GM12878 (cell line): ENCODE measurements around the gene C2CD5. TPM values are rescaled to one million over a fixed set of nuclear protein-coding genes. Genes with fewer than 3 reads are reported as not detected.

Experiments
- CEBPB ChIP-seq, 2 experiments: fragments of 150-350 bp in 1 of 2; IDR thresholded peaks; 2 replicates each; pipeline ENCODE4 v1.6.1; 2012 to 2014; ENCODE audit warnings: low read depth in 2 of 2, low read length in 2 of 2, borderline replicate concordance in 1 of 2, inconsistent platforms in 1 of 2
- CREM ChIP-seq: IDR thresholded peaks from 2 replicates; pipeline ENCODE4 v1.6.1; 2014; ENCODE audit warnings: antibody characterized with exemption, low read depth
- DPF2 ChIP-seq: fragments of 450-650 bp; IDR thresholded peaks from 2 replicates; pipeline ENCODE4 v1.6.1; 2017; ENCODE audit warnings: mild to moderate bottlenecking
- EGR1 ChIP-seq, 2 experiments: IDR thresholded peaks; 1 replicate in 1 of 2; 2 replicates in 1 of 2; pipeline ENCODE4 v1.6.1; 2011 to 2012; ENCODE audit warnings: low read depth in 2 of 2, low read length in 2 of 2, borderline replicate concordance in 1 of 2, mild to moderate bottlenecking in 1 of 2, moderate library complexity in 1 of 2
- IKZF2 ChIP-seq, 2 experiments: fragments of 450-650 bp; IDR thresholded peaks; 2 replicates each; pipeline ENCODE4 v1.6.1; 2017; ENCODE audit warnings: mild to moderate bottlenecking in 2 of 2, moderate library complexity in 2 of 2
- IRF4 ChIP-seq: IDR thresholded peaks from 2 replicates; pipeline ENCODE4 v1.6.1; 2011; ENCODE audit warnings: low read depth, low read length
- JUNB ChIP-seq: IDR thresholded peaks from 2 replicates; pipeline ENCODE4 v1.6.1; 2016; ENCODE audit warnings: antibody characterized with exemption, mild to moderate bottlenecking
- KAT2A ChIP-seq: conservative IDR thresholded peaks from 2 replicates; pipeline ENCODE4 v1.6.1; 2011; ENCODE audit warnings: low read depth, low read length; ENCODE audit not compliant: control insufficient read depth
- MTA2 ChIP-seq: fragments of 450-650 bp; IDR thresholded peaks from 2 replicates; pipeline ENCODE4 v1.6.1; 2016; ENCODE audit warnings: low read depth, mild to moderate bottlenecking, moderate library complexity
- NBN ChIP-seq: fragments of 450-650 bp; IDR thresholded peaks from 2 replicates; pipeline ENCODE4 v1.6.1; 2016
- NR2C1 ChIP-seq: fragments of 450-650 bp; IDR thresholded peaks from 2 replicates; pipeline ENCODE4 v1.6.1; 2017; ENCODE audit warnings: antibody characterized with exemption, mild to moderate bottlenecking, moderate library complexity
- NR2F1 ChIP-seq: fragments of 450-650 bp; conservative IDR thresholded peaks from 2 replicates; pipeline ENCODE4 v1.6.1; 2017; ENCODE audit warnings: mild to moderate bottlenecking
- PAX5 ChIP-seq: IDR thresholded peaks from 2 replicates; pipeline ENCODE4 v1.6.1; 2011; ENCODE audit warnings: low read depth, low read length, borderline replicate concordance
- SREBF1 ChIP-seq: IDR thresholded peaks from 2 replicates; pipeline ENCODE4 v1.6.1; 2012; ENCODE audit warnings: mild to moderate bottlenecking, low read length
- TCF3 ChIP-seq: IDR thresholded peaks from 2 replicates; pipeline ENCODE4 v1.6.1; 2012; ENCODE audit warnings: low read depth, mild to moderate bottlenecking, low read length, borderline replicate concordance; ENCODE audit not compliant: insufficient read depth
- ZNF592 ChIP-seq: fragments of 450-650 bp; IDR thresholded peaks from 2 replicates; pipeline ENCODE4 v1.6.1; 2017; ENCODE audit warnings: mild to moderate bottlenecking, moderate library complexity
- polyA plus RNA-seq, 11 experiments: library from polyadenylated mRNA; depleted of rRNA in 4 of 11; unstranded in 6 of 11; stranded (reverse) in 5 of 11; fragments of >200 nt; fragmentation: Nextera tagmentation in 4 of 11; fragmentation: Illumina TruSeq in 1 of 11; extraction: Ambion mirVana in 4 of 11; extraction: Trizol in 1 of 11; gene quantifications; 1 replicate in 1 of 11; 2 replicates in 10 of 11; pipeline versions ENCODE4 v1.2.1 to v1.2.3, GENCODE V29; 2011 to 2016; ENCODE audit warnings: inconsistent platforms in 2 of 11, missing spikeins in 2 of 11, low read depth in 1 of 11
- total RNA-seq, 4 experiments: library from RNA; depleted of rRNA in 3 of 4; stranded (reverse); fragments of >200 nt in 3 of 4; fragmentation: Illumina TruSeq in 1 of 4; extraction: Trizol in 1 of 4; gene quantifications; 2 replicates each; pipeline versions ENCODE4 v1.2.1 to v1.2.3, GENCODE V29; 2013 to 2021
- TF ChIP-seq, protein P1 (sequence below): fragments of 450-650 bp; conservative IDR thresholded peaks from 2 replicates; pipeline ENCODE4 v1.6.1; 2017; ENCODE audit warnings: mild to moderate bottlenecking, moderate library complexity
- TF ChIP-seq, protein P2 (sequence below): fragments of 450-650 bp; IDR thresholded peaks from 2 replicates; pipeline ENCODE4 v1.6.1; 2018; ENCODE audit warnings: mild to moderate bottlenecking, low read depth, moderate library complexity; ENCODE audit not compliant: partially characterized antibody

C2CD5 gene
- total and polyA plus RNA-seq, 10 of the 15 experiments (the other 5 are each of a cell fraction or from before 2014, with no cell fraction given): 7.7 to 55.0 (median 27.0) TPM

- TF ChIP-seq, protein P1, sequence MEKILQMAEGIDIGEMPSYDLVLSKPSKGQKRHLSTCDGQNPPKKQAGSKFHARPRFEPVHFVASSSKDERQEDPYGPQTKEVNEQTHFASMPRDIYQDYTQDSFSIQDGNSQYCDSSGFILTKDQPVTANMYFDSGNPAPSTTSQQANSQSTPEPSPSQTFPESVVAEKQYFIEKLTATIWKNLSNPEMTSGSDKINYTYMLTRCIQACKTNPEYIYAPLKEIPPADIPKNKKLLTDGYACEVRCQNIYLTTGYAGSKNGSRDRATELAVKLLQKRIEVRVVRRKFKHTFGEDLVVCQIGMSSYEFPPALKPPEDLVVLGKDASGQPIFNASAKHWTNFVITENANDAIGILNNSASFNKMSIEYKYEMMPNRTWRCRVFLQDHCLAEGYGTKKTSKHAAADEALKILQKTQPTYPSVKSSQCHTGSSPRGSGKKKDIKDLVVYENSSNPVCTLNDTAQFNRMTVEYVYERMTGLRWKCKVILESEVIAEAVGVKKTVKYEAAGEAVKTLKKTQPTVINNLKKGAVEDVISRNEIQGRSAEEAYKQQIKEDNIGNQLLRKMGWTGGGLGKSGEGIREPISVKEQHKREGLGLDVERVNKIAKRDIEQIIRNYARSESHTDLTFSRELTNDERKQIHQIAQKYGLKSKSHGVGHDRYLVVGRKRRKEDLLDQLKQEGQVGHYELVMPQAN: peak; percentile 4; the same call in 1 of the 2 replicates
- peak; percentile 39 for TF ChIP-seq NR2F1
- no peak for TF ChIP-seq KAT2A
- TF ChIP-seq NBN: peak; percentile 95
- TF ChIP-seq JUNB: 0 out of 2 replicates have a peak, but pooled peaks have one; percentile 10
- peak; percentile 18; the same call in 1 of the 2 replicates for TF ChIP-seq DPF2
- no peak for TF ChIP-seq SREBF1
- peak; percentile 67; the same call in 1 of the 2 replicates for TF ChIP-seq IRF4
- peak; percentile 89 for TF ChIP-seq MTA2
- no peak for TF ChIP-seq NR2C1
- TF ChIP-seq ZNF592: no peak
- peak; percentile 79 for TF ChIP-seq PAX5
- peak; percentile 46; the same call in 1 of the 2 replicates for TF ChIP-seq TCF3
- TF ChIP-seq CEBPB (IDR thresholded peaks at IDR 0.05; ENCODE audit: borderline replicate concordance in 1 of 2, low read depth in 2 of 2, low read length in 2 of 2): no peak
- peak; percentile 37; the same call in 1 of the 2 replicates for TF ChIP-seq CREM
- TF ChIP-seq IKZF2 (IDR thresholded peaks at IDR 0.05): peak; percentile 84 to 87
- peak in 1 of 2 experiments; percentile 39; a peak in 1 of 3 replicates for TF ChIP-seq EGR1 (IDR thresholded peaks at IDR 0.05; ENCODE audit: borderline replicate concordance in 1 of 2, low read depth in 2 of 2, low read length in 2 of 2)
- TF ChIP-seq, protein P2, sequence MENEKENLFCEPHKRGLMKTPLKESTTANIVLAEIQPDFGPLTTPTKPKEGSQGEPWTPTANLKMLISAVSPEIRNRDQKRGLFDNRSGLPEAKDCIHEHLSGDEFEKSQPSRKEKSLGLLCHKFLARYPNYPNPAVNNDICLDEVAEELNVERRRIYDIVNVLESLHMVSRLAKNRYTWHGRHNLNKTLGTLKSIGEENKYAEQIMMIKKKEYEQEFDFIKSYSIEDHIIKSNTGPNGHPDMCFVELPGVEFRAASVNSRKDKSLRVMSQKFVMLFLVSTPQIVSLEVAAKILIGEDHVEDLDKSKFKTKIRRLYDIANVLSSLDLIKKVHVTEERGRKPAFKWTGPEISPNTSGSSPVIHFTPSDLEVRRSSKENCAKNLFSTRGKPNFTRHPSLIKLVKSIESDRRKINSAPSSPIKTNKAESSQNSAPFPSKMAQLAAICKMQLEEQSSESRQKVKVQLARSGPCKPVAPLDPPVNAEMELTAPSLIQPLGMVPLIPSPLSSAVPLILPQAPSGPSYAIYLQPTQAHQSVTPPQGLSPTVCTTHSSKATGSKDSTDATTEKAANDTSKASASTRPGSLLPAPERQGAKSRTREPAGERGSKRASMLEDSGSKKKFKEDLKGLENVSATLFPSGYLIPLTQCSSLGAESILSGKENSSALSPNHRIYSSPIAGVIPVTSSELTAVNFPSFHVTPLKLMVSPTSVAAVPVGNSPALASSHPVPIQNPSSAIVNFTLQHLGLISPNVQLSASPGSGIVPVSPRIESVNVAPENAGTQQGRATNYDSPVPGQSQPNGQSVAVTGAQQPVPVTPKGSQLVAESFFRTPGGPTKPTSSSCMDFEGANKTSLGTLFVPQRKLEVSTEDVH: no peak
Measured at GRCh38 chr12:22543246-22544037, 900 bp downstream of the C2CD5 start (continued).
